ENCODE measurements around the gene SLC10A7. TPM values are rescaled to one million over a fixed set of nuclear protein-coding genes. Genes with fewer than 3 reads are reported as not detected.

The SLC10A7 gene
- total RNA-seq, 2 donors from 2014 or later: 10.3 to 14.4 TPM

DNA sequence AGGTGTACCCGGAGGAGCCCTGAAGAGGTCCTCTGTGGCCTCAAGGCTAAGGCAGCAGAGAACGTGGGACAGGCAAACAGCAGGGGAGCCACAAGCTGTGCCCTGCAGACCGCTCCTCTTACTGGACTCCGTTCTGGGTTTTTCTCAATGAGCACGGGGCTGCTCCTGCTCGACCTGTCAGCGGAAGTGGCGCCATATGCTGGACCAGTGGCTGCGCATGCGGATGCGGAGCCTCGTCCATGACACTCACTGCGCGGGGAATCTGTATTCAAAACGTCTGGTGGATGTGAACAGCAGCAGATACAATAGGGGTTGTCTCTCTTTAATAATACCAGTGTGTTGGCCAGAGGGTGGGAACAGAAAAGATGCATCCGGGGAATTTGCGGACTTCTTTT is 277.9 kb downstream of the SLC10A7 start:
- Histone ChIP-seq H3K4me1 (ENCODE audit: control insufficient read depth in 1 of 2, low read depth in 2 of 2) (peaks cover 24 to 46% of the 10 kb centered on the region in 2 donors), H3K27ac (peak overlapping the region in 1 of 2 donors; percentile 61), H3K36me3 (no peaks in the 10 kb centered on the region), H3K27me3 (replicated peaks; ENCODE audit: insufficient read depth) (no peaks in the 10 kb centered on the region), H3K9me3 (no peaks in the 10 kb centered on the region), H3K4me3 (no peak overlapping the region)
- TF ChIP-seq, protein P1, sequence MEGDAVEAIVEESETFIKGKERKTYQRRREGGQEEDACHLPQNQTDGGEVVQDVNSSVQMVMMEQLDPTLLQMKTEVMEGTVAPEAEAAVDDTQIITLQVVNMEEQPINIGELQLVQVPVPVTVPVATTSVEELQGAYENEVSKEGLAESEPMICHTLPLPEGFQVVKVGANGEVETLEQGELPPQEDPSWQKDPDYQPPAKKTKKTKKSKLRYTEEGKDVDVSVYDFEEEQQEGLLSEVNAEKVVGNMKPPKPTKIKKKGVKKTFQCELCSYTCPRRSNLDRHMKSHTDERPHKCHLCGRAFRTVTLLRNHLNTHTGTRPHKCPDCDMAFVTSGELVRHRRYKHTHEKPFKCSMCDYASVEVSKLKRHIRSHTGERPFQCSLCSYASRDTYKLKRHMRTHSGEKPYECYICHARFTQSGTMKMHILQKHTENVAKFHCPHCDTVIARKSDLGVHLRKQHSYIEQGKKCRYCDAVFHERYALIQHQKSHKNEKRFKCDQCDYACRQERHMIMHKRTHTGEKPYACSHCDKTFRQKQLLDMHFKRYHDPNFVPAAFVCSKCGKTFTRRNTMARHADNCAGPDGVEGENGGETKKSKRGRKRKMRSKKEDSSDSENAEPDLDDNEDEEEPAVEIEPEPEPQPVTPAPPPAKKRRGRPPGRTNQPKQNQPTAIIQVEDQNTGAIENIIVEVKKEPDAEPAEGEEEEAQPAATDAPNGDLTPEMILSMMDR (IDR thresholded peaks at IDR 0.05): no peak
- DNase-seq (ENCODE audit: low spot score) (no peak), ATAC-seq (ENCODE audit: insufficient number of reproducible peaks, low FRiP score, low read depth) (no peak)

- H3K9me3 ChIP-seq: no peaks in the 10 kb centered on the region
- peaks cover 24 to 46% of the 10 kb centered on the region in 2 donors for H3K4me1 ChIP-seq (ENCODE audit: control insufficient read depth in 1 of 2, low read depth in 2 of 2)
- no peaks in the 10 kb centered on the region for H3K36me3 ChIP-seq
- H3K27ac ChIP-seq: peak overlapping the region in 1 of 2 donors; percentile 61
- no peak for DNase-seq (ENCODE audit: low spot score)
- TF ChIP-seq, protein P1 (IDR thresholded peaks at IDR 0.05): peak; percentile 20
- H3K4me3 ChIP-seq: no peak overlapping the region
- no peaks in the 10 kb centered on the region for H3K27me3 ChIP-seq (replicated peaks; ENCODE audit: insufficient read depth)
- no peak for ATAC-seq (ENCODE audit: insufficient number of reproducible peaks, low FRiP score, low read depth)
Measured at GRCh38 chr4:146243141-146243882, 278.4 kb downstream of the SLC10A7 start.

GRCh38 chr4:146238107-146238506 is 283.6 kb downstream of the SLC10A7 start:
- Histone ChIP-seq H3K4me1 (ENCODE audit: control insufficient read depth in 1 of 2, low read depth in 2 of 2) (peaks cover 8 to 41% of the 10 kb centered on the region in 2 donors), H3K27ac (no peak overlapping the region), H3K27me3 (replicated peaks; ENCODE audit: insufficient read depth) (no peaks in the 10 kb centered on the region), H3K4me3 (no peak overlapping the region), H3K9me3 (no peaks in the 10 kb centered on the region), H3K36me3 (no peaks in the 10 kb centered on the region)
- DNase-seq (ENCODE audit: low spot score) (no peak), ATAC-seq (ENCODE audit: insufficient number of reproducible peaks, low FRiP score, low read depth) (no peak)
- TF ChIP-seq, protein P1 (IDR thresholded peaks at IDR 0.05): no peak

DNA sequence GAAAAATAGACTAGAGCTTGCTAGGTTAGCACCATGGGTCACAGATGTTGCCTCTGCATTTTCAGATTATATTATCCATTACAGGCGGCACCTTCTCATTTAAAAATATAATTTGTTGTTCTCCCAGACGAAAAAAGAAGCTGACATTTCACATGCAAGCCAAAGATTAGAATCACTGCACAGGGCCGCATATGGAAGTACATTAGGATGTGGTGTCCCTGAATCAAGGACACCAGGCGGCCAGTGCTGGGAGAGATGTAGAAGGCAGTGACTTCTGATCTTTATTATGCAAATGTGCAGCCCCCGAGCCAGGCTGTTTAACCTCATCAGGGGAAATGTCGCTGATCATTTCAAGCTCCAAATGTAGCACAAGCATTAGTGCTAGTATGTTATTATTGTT is 284.6 kb downstream of the SLC10A7 start:
- H3K9me3 ChIP-seq: peaks cover 3% of the 10 kb centered on the region
- H3K27me3 ChIP-seq (replicated peaks; ENCODE audit: insufficient read depth): no peaks in the 10 kb centered on the region
- TF ChIP-seq, protein P1 (IDR thresholded peaks at IDR 0.05): no peak
- H3K27ac ChIP-seq: no peak overlapping the region
- H3K4me1 ChIP-seq (ENCODE audit: control insufficient read depth in 1 of 2, low read depth in 2 of 2): peaks cover 3 to 33% of the 10 kb centered on the region in 2 donors
- DNase-seq (ENCODE audit: low spot score) (no peak), ATAC-seq (ENCODE audit: insufficient number of reproducible peaks, low FRiP score, low read depth) (no peak)
- no peaks in the 10 kb centered on the region for H3K36me3 ChIP-seq
- no peak overlapping the region for H3K4me3 ChIP-seq

GRCh38 chr4:146236216-146236615 is 285.5 kb downstream of the SLC10A7 start:
- Histone ChIP-seq H3K27ac (peak overlapping the region in 1 of 2 donors; percentile 30), H3K36me3 (no peaks in the 10 kb centered on the region), H3K27me3 (replicated peaks; ENCODE audit: insufficient read depth) (no peaks in the 10 kb centered on the region), H3K4me1 (ENCODE audit: control insufficient read depth in 1 of 2, low read depth in 2 of 2) (peaks cover 3 to 26% of the 10 kb centered on the region in 2 donors), H3K4me3 (no peak overlapping the region), H3K9me3 (peaks cover 5% of the 10 kb centered on the region)
- ATAC-seq (ENCODE audit: insufficient number of reproducible peaks, low FRiP score, low read depth) (no peak), DNase-seq (ENCODE audit: low spot score) (no peak)
- TF ChIP-seq, protein P1 (IDR thresholded peaks at IDR 0.05): no peak
